Right lobe of liver (tissue), 4 donors: ENCODE measurements around the gene FBXO21.

Source experiments
- POLR2A ChIP-seq: fragments of 450-650 bp; IDR thresholded peaks from one replicate; pipeline ENCODE4 v1.6.1; 2017; ENCODE audit warnings: antibody characterized with exemption, mild to moderate bottlenecking
- TF ChIP-seq, protein P1 (sequence below), 4 donors: fragments of 200-600 bp in 3 of 4; fragments of 450-650 bp in 1 of 4; IDR thresholded peaks; one replicate each; pipeline versions ENCODE4 v1.5.1 to v1.8.0; 2016 to 2022; ENCODE audit warnings: antibody characterized with exemption in 4 of 4, mild to moderate bottlenecking in 2 of 4
- donor health status: DM: no; HTN: no; CAD: no.
- donor health status: DM: no; HTN: no; CAD: no.
- donor health status: DM: no; HTN: yes; CAD: no.

DNA sequence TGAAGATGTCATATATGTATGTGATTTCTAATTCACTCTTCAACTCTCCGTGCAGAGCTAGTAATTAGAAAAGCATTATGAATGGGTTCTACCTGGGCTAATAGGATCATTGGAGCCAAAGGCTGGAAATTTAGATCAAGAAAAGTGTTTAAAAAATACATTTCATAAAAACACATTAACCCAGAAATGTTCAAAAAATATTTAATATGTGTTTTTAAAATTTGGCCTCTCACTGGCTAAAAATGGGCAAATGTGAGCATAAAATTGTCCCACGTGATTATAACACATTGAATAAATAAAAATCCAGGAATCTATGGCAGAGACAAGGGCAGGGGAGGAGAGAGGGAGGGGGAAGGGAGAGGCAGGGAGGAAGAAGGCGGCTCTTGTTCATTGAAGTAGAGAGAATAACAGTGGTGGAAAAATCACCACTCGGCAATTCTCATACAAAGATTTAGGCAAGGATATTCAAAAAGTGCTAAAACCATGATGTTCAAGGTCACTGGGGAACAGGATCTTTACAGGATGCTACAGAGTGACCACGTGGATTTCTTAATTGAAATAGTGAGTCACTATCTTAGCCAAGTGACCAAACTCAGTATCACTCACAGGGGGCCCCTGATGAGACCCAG, 38.8 kb downstream of the FBXO21 start:
- TF ChIP-seq POLR2A: no peak
- TF ChIP-seq, protein P1, sequence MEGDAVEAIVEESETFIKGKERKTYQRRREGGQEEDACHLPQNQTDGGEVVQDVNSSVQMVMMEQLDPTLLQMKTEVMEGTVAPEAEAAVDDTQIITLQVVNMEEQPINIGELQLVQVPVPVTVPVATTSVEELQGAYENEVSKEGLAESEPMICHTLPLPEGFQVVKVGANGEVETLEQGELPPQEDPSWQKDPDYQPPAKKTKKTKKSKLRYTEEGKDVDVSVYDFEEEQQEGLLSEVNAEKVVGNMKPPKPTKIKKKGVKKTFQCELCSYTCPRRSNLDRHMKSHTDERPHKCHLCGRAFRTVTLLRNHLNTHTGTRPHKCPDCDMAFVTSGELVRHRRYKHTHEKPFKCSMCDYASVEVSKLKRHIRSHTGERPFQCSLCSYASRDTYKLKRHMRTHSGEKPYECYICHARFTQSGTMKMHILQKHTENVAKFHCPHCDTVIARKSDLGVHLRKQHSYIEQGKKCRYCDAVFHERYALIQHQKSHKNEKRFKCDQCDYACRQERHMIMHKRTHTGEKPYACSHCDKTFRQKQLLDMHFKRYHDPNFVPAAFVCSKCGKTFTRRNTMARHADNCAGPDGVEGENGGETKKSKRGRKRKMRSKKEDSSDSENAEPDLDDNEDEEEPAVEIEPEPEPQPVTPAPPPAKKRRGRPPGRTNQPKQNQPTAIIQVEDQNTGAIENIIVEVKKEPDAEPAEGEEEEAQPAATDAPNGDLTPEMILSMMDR (IDR thresholded peaks at IDR 0.05): no peak
